GM18870 (cell line): Measurements from ENCODE around the gene MAPK4.
"Not testable (repeated sequence)": the region's sequence is repeated elsewhere in the genome, so short reads cannot be mapped to it uniquely, and the experiment has no call there.

Source experiments
- ATAC-seq: cut with Tn5 transposase; IDR thresholded peaks from one replicate; pipeline ENCODE4 v1.9.1; 2021; ENCODE audit warnings: moderate library complexity; ENCODE audit not compliant: unreplicated experiment

The MAPK4 gene

GRCh38 chr18:50559752-50560680, at the start of gene MAPK4:
Gene MAPK4 (plus strand): TSS chr18:50560087. CDS start chr18:50663959, 103,872 bp downstream.
- ATAC-seq = no peak

GRCh38 chr18:50517277-50517676, 42.6 kb upstream of the MAPK4 start:
- not testable (repeated sequence) for ATAC-seq

- ATAC-seq = no peak
Measured at GRCh38 chr18:50518787-50519546, 40.9 kb upstream of the MAPK4 start.

GRCh38 chr18:50523165-50523564, 36.7 kb upstream of the MAPK4 start:
- ATAC-seq = no peak

GRCh38 chr18:50527636-50528307, 32.1 kb upstream of the MAPK4 start:
- ATAC-seq = no peak

GRCh38 chr18:50528806-50529205, 31.1 kb upstream of the MAPK4 start:
- no peak for ATAC-seq

- ATAC-seq = not testable (repeated sequence)
Measured at GRCh38 chr18:50533822-50534221, 26.1 kb upstream of the MAPK4 start.

- not testable (repeated sequence) for ATAC-seq
Measured at GRCh38 chr18:50544476-50544875, 15.4 kb upstream of the MAPK4 start.

- ATAC-seq = no peak
Measured at GRCh38 chr18:50545936-50546335, 14.0 kb upstream of the MAPK4 start.

GRCh38 chr18:50548160-50548559, 11.7 kb upstream of the MAPK4 start:
- no peak for ATAC-seq

- ATAC-seq = not testable (repeated sequence)
Measured at GRCh38 chr18:50551651-50552050, 8.2 kb upstream of the MAPK4 start.

GRCh38 chr18:50558157-50558556, 1.7 kb upstream of the MAPK4 start:
- no peak for ATAC-seq

GRCh38 chr18:50558948-50559751, 737 bp upstream of the MAPK4 start:
- no peak for ATAC-seq

- ATAC-seq = no peak
Measured at GRCh38 chr18:50560681-50561629, 1.1 kb downstream of the MAPK4 start.

- ATAC-seq = not testable (repeated sequence)
Measured at GRCh38 chr18:50562258-50562657, 2.4 kb downstream of the MAPK4 start.

GRCh38 chr18:50562686-50563085, 2.8 kb downstream of the MAPK4 start:
- ATAC-seq = no peak

GRCh38 chr18:50563376-50563775, 3.5 kb downstream of the MAPK4 start:
- ATAC-seq = no peak

- ATAC-seq = no peak
Measured at GRCh38 chr18:50569930-50570329, 10.0 kb downstream of the MAPK4 start.

- no peak for ATAC-seq
Measured at GRCh38 chr18:50571606-50572005, 11.7 kb downstream of the MAPK4 start.
